ENCODE data around the gene TEX9. TPM values are rescaled to one million over a fixed set of nuclear protein-coding genes. Genes with fewer than 3 reads are reported as not detected.
"Not testable (repeated sequence)": the region's sequence is repeated elsewhere in the genome, so short reads cannot be mapped to it uniquely, and the experiment has no call there.

The TEX9 gene
- total RNA-seq, 2 experiments from 2014 or later = 0.79 to 0.85 TPM

- Mint-ChIP-seq H3K27me3 (peaks cover 4% of the 10 kb centered on the region), H3K36me3 (ENCODE audit: low read depth) (no peaks in the 10 kb centered on the region), H3K9me3 (no peaks in the 10 kb centered on the region), H3K27ac (no peak overlapping the region), H3K4me3 (no peak overlapping the region), H3K4me1 (ENCODE audit: low read depth) (peaks cover 5% of the 10 kb centered on the region)
- ATAC-seq = no peak
- no peak for DNase-seq
- TF ChIP-seq CTCF (IDR thresholded peaks at IDR 0.05) = no peak
- ChIA-PET POLR2A (no interaction called here), CTCF (no interaction called here)
- intact Hi-C loops (cut with micrococcal nuclease) = no loop called here
Observed at GRCh38 chr15:56393277-56393676, 28.1 kb downstream of the TEX9 start.

- ChIA-PET CTCF (no interaction called here), POLR2A (no interaction called here)
- Mint-ChIP-seq H3K4me1 (ENCODE audit: low read depth) (peaks cover 5% of the 10 kb centered on the region), H3K36me3 (ENCODE audit: low read depth) (no peaks in the 10 kb centered on the region), H3K27ac (no peak overlapping the region), H3K27me3 (peaks cover 6% of the 10 kb centered on the region), H3K4me3 (no peak overlapping the region), H3K9me3 (no peaks in the 10 kb centered on the region)
- no peak for TF ChIP-seq CTCF (IDR thresholded peaks at IDR 0.05)
- intact Hi-C loops (cut with micrococcal nuclease) = no loop called here
- ATAC-seq (no peak), DNase-seq (no peak)
Observed at GRCh38 chr15:56394909-56395308, 29.7 kb downstream of the TEX9 start.

- intact Hi-C loops (cut with micrococcal nuclease); H3K4me1 Mint-ChIP-seq (ENCODE audit: low read depth); H3K27ac Mint-ChIP-seq; DNase-seq; H3K9me3 Mint-ChIP-seq; ATAC-seq; POLR2A ChIA-PET; H3K36me3 Mint-ChIP-seq (ENCODE audit: low read depth); CTCF ChIA-PET; H3K4me3 Mint-ChIP-seq: not testable (repeated sequence)
- peaks cover 13% of the 10 kb centered on the region for H3K27me3 Mint-ChIP-seq
Observed at GRCh38 chr15:56397325-56397724, 32.1 kb downstream of the TEX9 start.

GRCh38 chr15:56399209-56399608 is 34.0 kb downstream of the TEX9 start:
- DNase-seq; H3K4me1 Mint-ChIP-seq (ENCODE audit: low read depth); intact Hi-C loops (cut with micrococcal nuclease); ATAC-seq; H3K4me3 Mint-ChIP-seq; H3K36me3 Mint-ChIP-seq (ENCODE audit: low read depth); CTCF ChIA-PET; H3K9me3 Mint-ChIP-seq; POLR2A ChIA-PET; H3K27ac Mint-ChIP-seq: not testable (repeated sequence)
- peaks cover 13% of the 10 kb centered on the region for H3K27me3 Mint-ChIP-seq

GRCh38 chr15:56410721-56411120 is 45.5 kb downstream of the TEX9 start:
- no peaks in the 10 kb centered on the region for H3K36me3 Mint-ChIP-seq (ENCODE audit: low read depth)
- H3K27me3 Mint-ChIP-seq = no peaks in the 10 kb centered on the region
- CTCF ChIA-PET = interaction anchor here (1.0 kb wide), 1 partner anchor 28 kb away, joined by 3 read pairs; no protein-coding TSS in a partner anchor
- no peaks in the 10 kb centered on the region for H3K4me1 Mint-ChIP-seq (ENCODE audit: low read depth)
- H3K27ac Mint-ChIP-seq = no peak overlapping the region
- H3K4me3 Mint-ChIP-seq = no peak overlapping the region
- H3K9me3 Mint-ChIP-seq = no peaks in the 10 kb centered on the region
- intact Hi-C loops (cut with micrococcal nuclease) = no loop called here
- no peak for ATAC-seq
- no peak for DNase-seq
- no peak for TF ChIP-seq CTCF (IDR thresholded peaks at IDR 0.05)
- POLR2A ChIA-PET = no interaction called here

- ATAC-seq (no peak), DNase-seq (no peak)
- H3K27ac Mint-ChIP-seq = no peak overlapping the region
- no peak overlapping the region for H3K4me3 Mint-ChIP-seq
- ChIA-PET POLR2A (no interaction called here), CTCF (interaction anchor here (1.0 kb wide), 1 partner anchor 27 kb away, joined by 3 read pairs; no protein-coding TSS in a partner anchor)
- no peaks in the 10 kb centered on the region for H3K36me3 Mint-ChIP-seq (ENCODE audit: low read depth)
- H3K9me3 Mint-ChIP-seq = no peaks in the 10 kb centered on the region
- TF ChIP-seq CTCF (IDR thresholded peaks at IDR 0.05) = no peak
- intact Hi-C loops (cut with micrococcal nuclease) = no loop called here
- no peaks in the 10 kb centered on the region for H3K27me3 Mint-ChIP-seq
- H3K4me1 Mint-ChIP-seq (ENCODE audit: low read depth) = no peaks in the 10 kb centered on the region
Observed at GRCh38 chr15:56411122-56411749, 46.0 kb downstream of the TEX9 start.

GRCh38 chr15:56413114-56413733 is 48.0 kb downstream of the TEX9 start:
- H3K27ac Mint-ChIP-seq; H3K9me3 Mint-ChIP-seq; H3K27me3 Mint-ChIP-seq; CTCF ChIA-PET; H3K4me3 Mint-ChIP-seq; ATAC-seq; intact Hi-C loops (cut with micrococcal nuclease); H3K36me3 Mint-ChIP-seq (ENCODE audit: low read depth); POLR2A ChIA-PET; DNase-seq; H3K4me1 Mint-ChIP-seq (ENCODE audit: low read depth): not testable (repeated sequence)
